Suprapubic skin (tissue), 4 donors: ENCODE data around the gene SPSB3. TPM values are rescaled to one million over a fixed set of nuclear protein-coding genes. Genes with fewer than 3 reads are reported as not detected.
"Not testable (repeated sequence)": the region's sequence is repeated elsewhere in the genome, so short reads cannot be mapped to it uniquely, and the experiment has no call there.

Source experiments
- DNase-seq, 2 donors: peaks; one replicate each; pipeline ENCODE4 v3.0.0-alpha.2; 2019; ENCODE audit warnings: low spot score in 2 of 2
- H3K27ac ChIP-seq: fragments of 200-600 bp; sonication (generic); one replicate; pipeline ENCODE4 v1.5.1; 2019
- H3K27me3 ChIP-seq: fragments of 200-600 bp; sonication (generic); one replicate; pipeline ENCODE4 v1.5.1; 2019
- H3K36me3 ChIP-seq: fragments of 200-600 bp; sonication (generic); one replicate; pipeline ENCODE4 v1.5.1; 2019
- H3K4me1 ChIP-seq: fragments of 200-600 bp; sonication (generic); one replicate; pipeline ENCODE4 v1.5.1; 2019
- H3K4me3 ChIP-seq: fragments of 200-600 bp; sonication (generic); one replicate; pipeline ENCODE4 v1.5.1; 2019; ENCODE audit warnings: mild to moderate bottlenecking
- H3K9me3 ChIP-seq: fragments of 200-600 bp; sonication (generic); one replicate; pipeline ENCODE4 v1.5.1; 2019
- EP300 ChIP-seq: sonication (generic); formaldehyde crosslinking; IDR thresholded peaks from one replicate; pipeline ENCODE4 v1.6.1; 2017; ENCODE audit warnings: antibody characterized with exemption
- POLR2A ChIP-seq, 2 donors: fragments of 450-650 bp; IDR thresholded peaks; one replicate each; pipeline ENCODE4 v1.6.1; 2017; ENCODE audit warnings: antibody characterized with exemption in 2 of 2, mild to moderate bottlenecking in 2 of 2, moderate library complexity in 2 of 2
- POLR2AphosphoS5 ChIP-seq, 3 donors: sonication (generic); formaldehyde crosslinking; IDR thresholded peaks; one replicate each; pipeline ENCODE4 v1.6.1; 2017; ENCODE audit warnings: antibody characterized with exemption in 3 of 3
- WGBS: methylation state at CpG from one replicate; pipeline ENCODE4 v1.1.5; 2018; 5-methylcytosine and 5-hydroxymethylcytosine counted together
- total RNA-seq, 4 donors: library from RNA; depleted of rRNA; stranded (reverse); fragments of >200 nt; gene quantifications; one replicate each; pipeline ENCODE4 v1.1.0, GENCODE V29; 2016
- TF ChIP-seq, protein P1 (sequence below), 2 donors: fragments of 200-600 bp in 1 of 2; fragments of 450-650 bp in 1 of 2; sonication (generic) in 1 of 2; IDR thresholded peaks; one replicate each; pipeline ENCODE4 v1.5.1; 2016 to 2019; ENCODE audit warnings: antibody characterized with exemption in 2 of 2, mild to moderate bottlenecking in 1 of 2, moderate library complexity in 1 of 2

SPSB3 gene
- total RNA-seq, 4 donors from 2014 or later, result 124 to 205 (median 156) TPM

GRCh38 chr16:1740781-1741490 is 41.4 kb downstream of the SPSB3 start:
- TF ChIP-seq POLR2A (IDR thresholded peaks at IDR 0.05), result no peak
- TF ChIP-seq EP300, result no peak
- TF ChIP-seq POLR2AphosphoS5 (IDR thresholded peaks at IDR 0.05), result no peak
- TF ChIP-seq, protein P1, sequence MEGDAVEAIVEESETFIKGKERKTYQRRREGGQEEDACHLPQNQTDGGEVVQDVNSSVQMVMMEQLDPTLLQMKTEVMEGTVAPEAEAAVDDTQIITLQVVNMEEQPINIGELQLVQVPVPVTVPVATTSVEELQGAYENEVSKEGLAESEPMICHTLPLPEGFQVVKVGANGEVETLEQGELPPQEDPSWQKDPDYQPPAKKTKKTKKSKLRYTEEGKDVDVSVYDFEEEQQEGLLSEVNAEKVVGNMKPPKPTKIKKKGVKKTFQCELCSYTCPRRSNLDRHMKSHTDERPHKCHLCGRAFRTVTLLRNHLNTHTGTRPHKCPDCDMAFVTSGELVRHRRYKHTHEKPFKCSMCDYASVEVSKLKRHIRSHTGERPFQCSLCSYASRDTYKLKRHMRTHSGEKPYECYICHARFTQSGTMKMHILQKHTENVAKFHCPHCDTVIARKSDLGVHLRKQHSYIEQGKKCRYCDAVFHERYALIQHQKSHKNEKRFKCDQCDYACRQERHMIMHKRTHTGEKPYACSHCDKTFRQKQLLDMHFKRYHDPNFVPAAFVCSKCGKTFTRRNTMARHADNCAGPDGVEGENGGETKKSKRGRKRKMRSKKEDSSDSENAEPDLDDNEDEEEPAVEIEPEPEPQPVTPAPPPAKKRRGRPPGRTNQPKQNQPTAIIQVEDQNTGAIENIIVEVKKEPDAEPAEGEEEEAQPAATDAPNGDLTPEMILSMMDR (IDR thresholded peaks at IDR 0.05), result no peak
- Histone ChIP-seq H3K27me3 (no peaks in the 10 kb centered on the region), H3K27ac (no peak overlapping the region), H3K9me3 (no peaks in the 10 kb centered on the region), H3K4me3 (no peak overlapping the region), H3K4me1 (no peaks in the 10 kb centered on the region), H3K36me3 (peaks cover 48% of the 10 kb centered on the region)
- DNase-seq, result no peak
- 90% methylated on average over 17 of the region's 30 CpGs for WGBS

DNA sequence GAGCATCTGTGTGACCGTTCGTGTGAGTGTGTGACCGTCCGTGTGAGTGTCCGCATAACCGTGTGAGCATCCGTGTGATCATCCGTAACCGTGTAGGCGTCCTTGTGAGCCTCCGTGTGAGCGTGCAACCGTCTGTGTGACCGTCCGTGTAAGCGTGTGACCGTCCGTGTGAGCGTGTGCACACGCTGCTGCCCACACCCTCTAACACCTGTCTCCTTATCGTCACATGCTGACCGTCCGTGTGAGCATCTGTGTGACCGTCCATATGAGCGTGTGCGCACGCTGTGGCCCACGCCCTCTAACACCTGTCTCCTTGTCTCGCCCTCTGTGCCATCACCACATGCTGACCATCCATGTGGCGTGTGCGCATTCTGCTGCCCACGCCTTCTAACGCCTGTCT is 42.1 kb downstream of the SPSB3 start:
- Histone ChIP-seq H3K9me3 (no peaks in the 10 kb centered on the region), H3K4me3 (no peak overlapping the region), H3K27ac (no peak overlapping the region), H3K27me3 (no peaks in the 10 kb centered on the region), H3K4me1 (no peaks in the 10 kb centered on the region), H3K36me3 (peaks cover 41% of the 10 kb centered on the region)
- DNase-seq, result no peak
- TF ChIP-seq POLR2A (IDR thresholded peaks at IDR 0.05) (no peak), EP300 (no peak), POLR2AphosphoS5 (IDR thresholded peaks at IDR 0.05) (no peak)
- TF ChIP-seq, protein P1 (IDR thresholded peaks at IDR 0.05), result no peak
- 95% methylated on average over 33 of the region's 33 CpGs for WGBS

DNA sequence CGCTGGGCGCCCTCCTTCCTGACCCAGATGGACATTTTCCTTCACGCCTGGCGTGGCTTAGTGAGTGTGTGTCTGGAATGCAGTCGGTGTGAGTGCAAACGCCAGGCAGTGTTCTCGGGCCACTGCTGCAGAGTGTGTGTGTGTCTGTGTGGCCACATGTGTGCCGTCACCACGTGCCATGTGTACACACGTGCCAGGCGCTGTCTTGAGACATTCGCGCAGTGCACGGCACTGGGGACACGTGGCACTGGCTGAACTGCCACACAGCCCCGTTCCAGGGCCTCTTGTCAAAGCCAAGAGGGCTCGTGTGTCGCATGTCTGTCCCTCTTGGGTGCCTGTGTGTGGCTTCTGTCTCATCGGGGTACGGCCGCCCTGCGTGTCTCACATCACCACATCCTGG is 47.6 kb downstream of the SPSB3 start:
- TF ChIP-seq, protein P1 (IDR thresholded peaks at IDR 0.05), result no peak
- TF ChIP-seq POLR2A (IDR thresholded peaks at IDR 0.05) (no peak), POLR2AphosphoS5 (IDR thresholded peaks at IDR 0.05) (no peak), EP300 (no peak)
- Histone ChIP-seq H3K4me3 (no peak overlapping the region), H3K9me3 (no peaks in the 10 kb centered on the region), H3K4me1 (peaks cover 14% of the 10 kb centered on the region), H3K27ac (no peak overlapping the region), H3K27me3 (no peaks in the 10 kb centered on the region), H3K36me3 (peaks cover 32% of the 10 kb centered on the region)
- DNase-seq, result no peak
- 96% methylated on average over 17 of the region's 22 CpGs for WGBS

DNA sequence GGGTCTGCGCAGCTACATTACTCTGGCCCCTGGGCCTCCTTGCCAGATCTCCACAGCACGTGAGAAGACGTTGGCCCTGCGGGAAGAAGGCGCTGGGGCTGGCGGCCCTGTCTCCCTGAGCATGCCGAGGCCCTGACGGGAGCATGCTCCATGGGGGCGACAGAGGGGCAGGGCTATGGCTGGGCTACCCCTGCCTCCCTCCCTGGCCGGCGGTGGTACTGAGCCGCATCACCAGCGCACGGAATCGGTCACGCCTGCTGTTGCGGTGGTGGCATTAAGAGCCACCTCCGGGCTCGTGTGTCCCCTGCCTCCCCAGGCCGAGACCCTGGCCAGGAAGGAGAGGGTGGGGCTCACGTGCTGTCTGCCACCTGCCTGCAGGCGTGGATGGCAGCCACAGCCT is 48.2 kb downstream of the SPSB3 start:
- H3K4me1 ChIP-seq, result peaks cover 14% of the 10 kb centered on the region
- no peaks in the 10 kb centered on the region for H3K27me3 ChIP-seq
- H3K4me3 ChIP-seq, result no peak overlapping the region
- H3K9me3 ChIP-seq, result no peaks in the 10 kb centered on the region
- no peak for DNase-seq
- H3K36me3 ChIP-seq, result peaks cover 38% of the 10 kb centered on the region
- WGBS, result 82% methylated on average over 16 of the region's 22 CpGs
- no peak overlapping the region for H3K27ac ChIP-seq
- TF ChIP-seq POLR2AphosphoS5 (IDR thresholded peaks at IDR 0.05), result no peak
- no peak for TF ChIP-seq EP300
- TF ChIP-seq POLR2A (IDR thresholded peaks at IDR 0.05), result no peak
- TF ChIP-seq, protein P1 (IDR thresholded peaks at IDR 0.05), result no peak

- not testable (repeated sequence) for DNase-seq, H3K4me3 ChIP-seq, H3K27me3 ChIP-seq, H3K9me3 ChIP-seq, H3K27ac ChIP-seq
- peaks cover 14% of the 10 kb centered on the region for H3K4me1 ChIP-seq
- H3K36me3 ChIP-seq, result peaks cover 53% of the 10 kb centered on the region
- WGBS, result 69% methylated on average over 14 of the region's 21 CpGs
These were observed 49.8 kb downstream of the SPSB3 start for GRCh38 chr16:1732551-1732987.
